Pancreas (tissue), 10 donors: ENCODE results near the gene NADK. TPM values are rescaled to one million over a fixed set of nuclear protein-coding genes. Genes with fewer than 3 reads are reported as not detected.
A peak's percentile ranks its signal among the peaks of the same experiment; 100 is the strongest.
"Not testable (repeated sequence)": the region's sequence is repeated elsewhere in the genome, so short reads cannot be mapped to it uniquely, and the experiment has no call there.

Experiments
- ATAC-seq, 4 donors: fragments of 200-7000 bp; cut with Tn5 transposase; one replicate each; pipeline versions ENCODE4 v1.8.0 to v1.9.1; 2020; ENCODE audit warnings: mild to moderate bottlenecking in 4 of 4, moderate library complexity in 4 of 4
- DNase-seq, 6 donors: peaks; one replicate each; pipeline ENCODE4 v3.0.0-alpha.2; 2020
- FAIRE-seq: peaks from 2 replicates; lab custom pipeline; 2012; peaks lifted over from hg19 to GRCh38; lab: Jason Lieb, UNC
- H3K27ac ChIP-seq, 4 donors: fragments of 200-600 bp; sonication (generic); 1 replicate in 3 of 4; 2 replicates in 1 of 4; pipeline versions ENCODE4 v1.5.0 to v1.8.0; 2020
- H3K27me3 ChIP-seq, 4 donors: fragments of 200-600 bp; one replicate each; pipeline ENCODE4 v1.8.0; 2021
- H3K36me3 ChIP-seq, 3 donors: fragments of 200-600 bp; sonication (generic) in 1 of 3; one replicate each; pipeline versions ENCODE4 v1.5.0 to v1.8.0; 2020 to 2021
- H3K4me1 ChIP-seq, 3 donors: fragments of 200-600 bp; one replicate each; pipeline ENCODE4 v1.8.0; 2021
- H3K4me3 ChIP-seq, 4 donors: fragments of 200-600 bp; sonication (generic) in 2 of 4; one replicate each; pipeline versions ENCODE4 v1.5.0 to v1.8.0; 2020 to 2021
- H3K9me3 ChIP-seq, 4 donors: fragments of 200-600 bp; one replicate each; pipeline ENCODE4 v1.8.0; 2021
- WGBS, 2 donors: extraction: QIAGEN DNeasy Blood & Tissue Kit; methylation state at CpG; one replicate each; pipeline ENCODE4 v1.1.7; 2013; 5-methylcytosine and 5-hydroxymethylcytosine counted together
- intact Hi-C, 3 donors: fragments of 100-400 bp; cut with DNase I; formaldehyde crosslinking; loops; one replicate each; pipeline versions ENCODE4 v1.11.1 to v1.14.2; 2022
- polyA plus RNA-seq, 2 donors: library from polyadenylated mRNA; stranded (reverse); fragments of 200-250 nt; gene quantifications; one replicate each; pipeline ENCODE4 v1.2.3, GENCODE V29; 2013
- total RNA-seq, 6 donors: library from RNA; stranded (reverse); fragmentation: NEBNext Ultra II Directional in 4 of 6; extraction: Animal tissue kit (Norgen Biotek cat#: 25700) in 4 of 6; gene quantifications; one replicate each; pipeline versions ENCODE4 v1.2.1 to v1.2.4, GENCODE V29; 2021 to 2023
- TF ChIP-seq, protein P1 (sequence below), 4 donors: fragments of 200-600 bp; sonication (generic) in 3 of 4; IDR thresholded peaks; one replicate each; pipeline versions ENCODE4 v1.5.0 to v1.8.0; 2021; ENCODE audit warnings: antibody characterized with exemption in 4 of 4
- donor health status: healthy with polysubstance abuse.
- donor health status: DM: no; HTN: no; CAD: no; lungs with moderate emphysema.
- donor health status: DM: no; HTN: no; CAD: no.
- donor health status: control.
- donor health status: control.
- donor health status: Bipolar disorder and iron deficiency.
- donor health status: DM: yes; HTN: yes; CAD: no.
- donor health status: DM: no; HTN: no; CAD: no.
- donor health status: DM: no; HTN: no; CAD: no.
- donor health status: DM: yes; HTN: yes; CAD: no.

Gene NADK
- total and polyA plus RNA-seq, 8 donors, result 27.8 to 63.3 (median 40.1) TPM

GRCh38 chr1:1752636-1753606 is 25.3 kb downstream of the NADK start:
- FAIRE-seq, result no peak
- H3K4me1 ChIP-seq, result peaks cover 0 to 2% (median under 1%) of the 10 kb centered on the region in 3 donors
- H3K4me3 ChIP-seq, result no peak overlapping the region
- intact Hi-C loops, result no loop called here
- WGBS, 2 donors, result 89 to 90% methylated on average over 36 to 37 of the region's 37 CpGs
- no peak for ATAC-seq
- DNase-seq, result peak in 2 of 6 donors; percentile 36 to 62
- H3K27ac ChIP-seq, result no peak overlapping the region
- TF ChIP-seq, protein P1, sequence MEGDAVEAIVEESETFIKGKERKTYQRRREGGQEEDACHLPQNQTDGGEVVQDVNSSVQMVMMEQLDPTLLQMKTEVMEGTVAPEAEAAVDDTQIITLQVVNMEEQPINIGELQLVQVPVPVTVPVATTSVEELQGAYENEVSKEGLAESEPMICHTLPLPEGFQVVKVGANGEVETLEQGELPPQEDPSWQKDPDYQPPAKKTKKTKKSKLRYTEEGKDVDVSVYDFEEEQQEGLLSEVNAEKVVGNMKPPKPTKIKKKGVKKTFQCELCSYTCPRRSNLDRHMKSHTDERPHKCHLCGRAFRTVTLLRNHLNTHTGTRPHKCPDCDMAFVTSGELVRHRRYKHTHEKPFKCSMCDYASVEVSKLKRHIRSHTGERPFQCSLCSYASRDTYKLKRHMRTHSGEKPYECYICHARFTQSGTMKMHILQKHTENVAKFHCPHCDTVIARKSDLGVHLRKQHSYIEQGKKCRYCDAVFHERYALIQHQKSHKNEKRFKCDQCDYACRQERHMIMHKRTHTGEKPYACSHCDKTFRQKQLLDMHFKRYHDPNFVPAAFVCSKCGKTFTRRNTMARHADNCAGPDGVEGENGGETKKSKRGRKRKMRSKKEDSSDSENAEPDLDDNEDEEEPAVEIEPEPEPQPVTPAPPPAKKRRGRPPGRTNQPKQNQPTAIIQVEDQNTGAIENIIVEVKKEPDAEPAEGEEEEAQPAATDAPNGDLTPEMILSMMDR (IDR thresholded peaks at IDR 0.05), result no peak
- no peaks in the 10 kb centered on the region for H3K9me3 ChIP-seq
- H3K36me3 ChIP-seq, result peaks cover 0 to 28% (median 5%) of the 10 kb centered on the region in 3 donors
- H3K27me3 ChIP-seq, result no peaks in the 10 kb centered on the region

GRCh38 chr1:1752190-1752589 is 26.1 kb downstream of the NADK start:
- no peak for ATAC-seq
- FAIRE-seq, result no peak
- Histone ChIP-seq H3K4me1 (no peaks in the 10 kb centered on the region), H3K4me3 (no peak overlapping the region), H3K27me3 (no peaks in the 10 kb centered on the region), H3K9me3 (no peaks in the 10 kb centered on the region), H3K27ac (no peak overlapping the region), H3K36me3 (peaks cover 0 to 28% (median 5%) of the 10 kb centered on the region in 3 donors)
- no peak for DNase-seq
- 88 to 92% methylated on average over 11 of the region's 11 CpGs for WGBS, 2 donors
- intact Hi-C loops, result no loop called here
- TF ChIP-seq, protein P1 (IDR thresholded peaks at IDR 0.05), result no peak

GRCh38 chr1:1749941-1750340 is 28.3 kb downstream of the NADK start:
- ATAC-seq, intact Hi-C loops, H3K4me3 ChIP-seq, H3K4me1 ChIP-seq, H3K9me3 ChIP-seq, FAIRE-seq, H3K27me3 ChIP-seq, H3K27ac ChIP-seq: not testable (repeated sequence)
- whole genome bisulfite sequencing, 2 donors, result 81 to 86% methylated on average over 7 to 8 of the region's 9 CpGs
- H3K36me3 ChIP-seq, result peaks cover 0 to 18% (median under 1%) of the 10 kb centered on the region in 3 donors
- peak in 1 of 6 donors; percentile 73 for DNase-seq

- WGBS, 2 donors, result 78% methylated on average over 18 of the region's 18 CpGs
- no peak for FAIRE-seq
- peak in 2 of 6 donors; percentile 12 to 59 for DNase-seq
Measured at GRCh38 chr1:1748686-1749321, 29.5 kb downstream of the NADK start.

DNA sequence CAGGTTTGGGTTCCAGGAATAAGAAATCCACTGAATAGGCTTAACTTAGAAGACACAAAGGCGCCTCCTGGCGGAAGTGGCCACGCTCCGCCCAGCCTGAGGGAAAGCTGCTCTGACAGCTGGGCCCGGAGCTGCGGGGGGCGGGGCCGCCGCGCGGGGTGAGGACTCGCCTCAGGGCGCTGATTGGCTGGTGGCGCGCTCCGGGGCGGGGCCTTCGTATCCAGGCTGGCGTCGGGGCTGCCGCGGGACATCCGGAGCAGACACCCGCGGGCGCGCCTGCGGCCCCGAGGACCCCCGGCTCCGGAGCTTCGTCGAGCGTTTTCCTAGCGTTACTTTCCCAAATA is 31.7 kb downstream of the NADK start:
- H3K9me3 ChIP-seq, DNase-seq, FAIRE-seq, H3K27me3 ChIP-seq, intact Hi-C loops, H3K36me3 ChIP-seq, H3K4me1 ChIP-seq: not testable (repeated sequence)
- WGBS, 2 donors, result no CpG with 5 or more reads among the region's 35 CpGs
- Histone ChIP-seq H3K27ac (peak overlapping the region; percentile 79 to 98 (median 90)), H3K4me3 (peak overlapping the region in 3 of 4 donors; percentile 24 to 41 (median 37))
- ATAC-seq, result peak; percentile 85 to 96 (median 88)

More at GRCh38 chr1:1748686-1749321, 29.5 kb downstream of the NADK start:
- H3K9me3 ChIP-seq, result no peaks in the 10 kb centered on the region
- H3K4me1 ChIP-seq, result no peaks in the 10 kb centered on the region
- H3K4me3 ChIP-seq, result no peak overlapping the region
- intact Hi-C loops, result no loop called here
- TF ChIP-seq, protein P1 (IDR thresholded peaks at IDR 0.05), result no peak
- no peaks in the 10 kb centered on the region for H3K27me3 ChIP-seq
- H3K27ac ChIP-seq, result no peak overlapping the region
- H3K36me3 ChIP-seq, result peaks cover 0 to 9% (median 0%) of the 10 kb centered on the region in 3 donors
- ATAC-seq, result no peak

GRCh38 chr1:1745651-1746565 is 32.4 kb downstream of the NADK start:
- H3K4me1 ChIP-seq, FAIRE-seq, H3K36me3 ChIP-seq, H3K9me3 ChIP-seq, intact Hi-C loops, H3K27me3 ChIP-seq: not testable (repeated sequence)
- Histone ChIP-seq H3K27ac (peak overlapping the region; percentile 79 to 98 (median 90)), H3K4me3 (peak overlapping the region in 3 of 4 donors; percentile 24 to 41 (median 37))
- ATAC-seq (peak; percentile 89 to 96 (median 93)), DNase-seq (peak; percentile 63 to 96 (median 82))
- 0% methylated on average over 23 to 81 of the region's 101 CpGs for WGBS, 2 donors

DNA sequence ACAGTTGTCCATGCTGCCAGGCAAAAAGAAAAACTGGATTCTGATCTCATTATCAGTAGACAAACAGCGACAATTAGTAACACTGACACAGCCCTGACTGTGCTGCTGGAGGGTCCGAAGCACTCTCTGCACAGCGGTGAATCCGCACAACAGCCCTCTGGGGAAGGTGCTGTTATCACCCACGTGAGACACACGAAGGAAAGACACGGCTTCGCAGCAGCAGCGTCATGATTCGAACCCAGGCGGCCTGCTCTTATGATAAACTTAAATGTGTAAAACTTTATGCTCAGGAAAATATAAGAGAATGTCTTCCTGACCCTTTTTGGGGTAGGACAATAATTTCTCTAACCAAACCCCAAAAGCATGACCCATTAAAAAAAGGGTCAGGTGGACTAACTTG is 35.7 kb downstream of the NADK start:
- H3K4me1 ChIP-seq, H3K4me3 ChIP-seq, ATAC-seq, H3K27ac ChIP-seq, H3K9me3 ChIP-seq, DNase-seq, H3K36me3 ChIP-seq, intact Hi-C loops, H3K27me3 ChIP-seq, FAIRE-seq: not testable (repeated sequence)
- WGBS, 2 donors, result 84 to 85% methylated on average over 11 of the region's 11 CpGs

GRCh38 chr1:1741013-1741412 is 37.3 kb downstream of the NADK start:
- H3K4me1 ChIP-seq, H3K9me3 ChIP-seq, DNase-seq, H3K36me3 ChIP-seq, H3K27me3 ChIP-seq, ATAC-seq, H3K4me3 ChIP-seq, intact Hi-C loops, H3K27ac ChIP-seq, FAIRE-seq: not testable (repeated sequence)
- WGBS, 2 donors, result 85 to 90% methylated on average over 11 of the region's 12 CpGs
